ENCODE results near the gene KLK14.

DNA sequence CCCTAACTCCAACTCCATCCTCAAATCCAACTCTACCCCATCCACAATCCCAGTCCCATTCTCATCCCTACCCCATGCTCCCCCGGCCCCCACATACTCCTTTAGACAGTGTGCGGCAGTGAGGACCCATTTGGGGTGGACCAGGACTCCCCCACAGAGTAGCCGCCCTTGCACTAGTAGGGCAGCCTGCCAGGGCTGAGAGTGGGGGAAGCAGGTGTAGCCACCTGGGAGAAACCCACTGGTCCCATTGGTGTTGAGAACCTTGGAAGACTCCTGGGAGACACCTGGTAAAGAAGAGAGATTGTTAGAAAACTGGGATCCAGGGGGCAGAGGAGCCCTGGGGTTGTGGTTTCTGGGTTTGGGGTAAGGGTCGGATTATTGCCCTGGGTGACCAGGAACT is 22.4 kb downstream of the KLK14 start:
- TF ChIP-seq, protein P1, sequence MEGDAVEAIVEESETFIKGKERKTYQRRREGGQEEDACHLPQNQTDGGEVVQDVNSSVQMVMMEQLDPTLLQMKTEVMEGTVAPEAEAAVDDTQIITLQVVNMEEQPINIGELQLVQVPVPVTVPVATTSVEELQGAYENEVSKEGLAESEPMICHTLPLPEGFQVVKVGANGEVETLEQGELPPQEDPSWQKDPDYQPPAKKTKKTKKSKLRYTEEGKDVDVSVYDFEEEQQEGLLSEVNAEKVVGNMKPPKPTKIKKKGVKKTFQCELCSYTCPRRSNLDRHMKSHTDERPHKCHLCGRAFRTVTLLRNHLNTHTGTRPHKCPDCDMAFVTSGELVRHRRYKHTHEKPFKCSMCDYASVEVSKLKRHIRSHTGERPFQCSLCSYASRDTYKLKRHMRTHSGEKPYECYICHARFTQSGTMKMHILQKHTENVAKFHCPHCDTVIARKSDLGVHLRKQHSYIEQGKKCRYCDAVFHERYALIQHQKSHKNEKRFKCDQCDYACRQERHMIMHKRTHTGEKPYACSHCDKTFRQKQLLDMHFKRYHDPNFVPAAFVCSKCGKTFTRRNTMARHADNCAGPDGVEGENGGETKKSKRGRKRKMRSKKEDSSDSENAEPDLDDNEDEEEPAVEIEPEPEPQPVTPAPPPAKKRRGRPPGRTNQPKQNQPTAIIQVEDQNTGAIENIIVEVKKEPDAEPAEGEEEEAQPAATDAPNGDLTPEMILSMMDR (conservative IDR thresholded peaks at IDR 0.05; ENCODE audit: low read depth in 2 of 2): no peak
- TF ChIP-seq NANOG (IDR thresholded peaks at IDR 0.05; ENCODE audit: borderline replicate concordance): no peak
- TF ChIP-seq EZH2 (IDR thresholded peaks at IDR 0.05; ENCODE audit: low read depth, unreplicated experiment): no peak
- TF ChIP-seq, protein P2, sequence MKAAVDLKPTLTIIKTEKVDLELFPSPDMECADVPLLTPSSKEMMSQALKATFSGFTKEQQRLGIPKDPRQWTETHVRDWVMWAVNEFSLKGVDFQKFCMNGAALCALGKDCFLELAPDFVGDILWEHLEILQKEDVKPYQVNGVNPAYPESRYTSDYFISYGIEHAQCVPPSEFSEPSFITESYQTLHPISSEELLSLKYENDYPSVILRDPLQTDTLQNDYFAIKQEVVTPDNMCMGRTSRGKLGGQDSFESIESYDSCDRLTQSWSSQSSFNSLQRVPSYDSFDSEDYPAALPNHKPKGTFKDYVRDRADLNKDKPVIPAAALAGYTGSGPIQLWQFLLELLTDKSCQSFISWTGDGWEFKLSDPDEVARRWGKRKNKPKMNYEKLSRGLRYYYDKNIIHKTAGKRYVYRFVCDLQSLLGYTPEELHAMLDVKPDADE (IDR thresholded peaks at IDR 0.05): no peak
- no peak for TF ChIP-seq CREB1 (CRISPR knock-in tag; IDR thresholded peaks at IDR 0.05; ENCODE audit: low read depth)
